ENCODE data around the gene TTC3.
"Not testable (repeated sequence)": the region's sequence is repeated elsewhere in the genome, so short reads cannot be mapped to it uniquely, and the experiment has no call there.

DNA sequence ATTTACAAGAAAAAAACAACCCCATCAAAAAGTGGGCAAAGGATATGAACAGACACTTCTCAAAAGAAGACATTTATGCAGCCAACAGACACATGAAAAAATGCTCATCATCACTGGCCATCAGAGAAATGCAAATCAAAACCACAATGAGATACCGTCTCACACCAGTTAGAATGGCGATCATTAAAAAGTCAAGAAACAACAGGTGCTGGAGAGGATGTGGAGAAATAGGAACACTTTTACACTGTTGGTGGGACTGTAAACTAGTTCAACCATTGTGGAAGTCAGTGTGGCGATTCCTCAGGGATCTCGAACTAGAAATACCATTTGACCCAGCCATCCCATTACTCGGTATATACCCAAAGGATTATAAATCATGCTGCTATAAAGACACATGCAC is 70.3 kb downstream of the TTC3 start:
- TF ChIP-seq, protein P1, sequence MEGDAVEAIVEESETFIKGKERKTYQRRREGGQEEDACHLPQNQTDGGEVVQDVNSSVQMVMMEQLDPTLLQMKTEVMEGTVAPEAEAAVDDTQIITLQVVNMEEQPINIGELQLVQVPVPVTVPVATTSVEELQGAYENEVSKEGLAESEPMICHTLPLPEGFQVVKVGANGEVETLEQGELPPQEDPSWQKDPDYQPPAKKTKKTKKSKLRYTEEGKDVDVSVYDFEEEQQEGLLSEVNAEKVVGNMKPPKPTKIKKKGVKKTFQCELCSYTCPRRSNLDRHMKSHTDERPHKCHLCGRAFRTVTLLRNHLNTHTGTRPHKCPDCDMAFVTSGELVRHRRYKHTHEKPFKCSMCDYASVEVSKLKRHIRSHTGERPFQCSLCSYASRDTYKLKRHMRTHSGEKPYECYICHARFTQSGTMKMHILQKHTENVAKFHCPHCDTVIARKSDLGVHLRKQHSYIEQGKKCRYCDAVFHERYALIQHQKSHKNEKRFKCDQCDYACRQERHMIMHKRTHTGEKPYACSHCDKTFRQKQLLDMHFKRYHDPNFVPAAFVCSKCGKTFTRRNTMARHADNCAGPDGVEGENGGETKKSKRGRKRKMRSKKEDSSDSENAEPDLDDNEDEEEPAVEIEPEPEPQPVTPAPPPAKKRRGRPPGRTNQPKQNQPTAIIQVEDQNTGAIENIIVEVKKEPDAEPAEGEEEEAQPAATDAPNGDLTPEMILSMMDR (IDR thresholded peaks at IDR 0.05; ENCODE audit: low read depth, low read length): not testable (repeated sequence)
- not testable (repeated sequence) for TF ChIP-seq EZH2phosphoT487 (IDR thresholded peaks at IDR 0.05; ENCODE audit: low read depth)
